ENCODE measurements around the gene COQ7.

DNA sequence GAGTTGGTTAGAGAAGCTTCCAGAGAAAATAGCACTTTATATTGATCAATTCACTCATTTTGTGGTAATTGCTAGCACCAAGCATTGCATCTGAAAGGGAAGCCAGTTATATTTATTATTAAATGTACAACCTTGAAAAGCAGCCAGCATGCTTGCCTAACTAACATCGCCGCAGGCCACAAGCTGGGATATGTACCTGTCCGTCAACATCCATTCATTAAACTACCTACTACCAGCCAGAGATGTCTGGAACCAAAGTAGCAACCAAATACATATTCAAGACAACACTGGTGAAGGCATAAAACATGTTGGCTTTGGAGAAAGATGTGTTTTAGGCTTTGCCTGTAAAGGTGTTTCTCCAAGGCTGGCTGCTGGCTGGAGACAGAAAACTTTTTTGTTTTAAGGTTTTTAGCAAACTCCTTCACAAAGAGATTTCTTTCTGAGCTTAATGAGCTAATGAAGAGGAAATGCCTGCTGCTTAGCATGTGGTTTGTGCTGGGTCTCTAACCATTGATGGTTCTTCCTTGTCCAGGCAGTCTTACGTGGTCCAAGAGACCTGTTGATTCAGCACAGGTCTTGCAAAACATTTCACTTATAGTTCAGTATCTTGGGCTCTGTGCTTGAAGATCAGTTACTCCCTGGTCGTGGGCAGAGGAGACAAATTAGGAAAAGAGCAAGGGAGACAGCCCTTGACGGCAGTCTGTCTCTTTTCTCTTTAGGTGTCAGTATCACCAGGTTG lies 49.5 kb downstream of the COQ7 start:
- TF ChIP-seq EZH2phosphoT487 (IDR thresholded peaks at IDR 0.05; ENCODE audit: borderline replicate concordance, low read depth, low read length): no peak
- TF ChIP-seq CTCF (conservative IDR thresholded peaks at IDR 0.05; ENCODE audit: low read length): no peak

Data from OCI-LY7 (cell line).